ENCODE results near the gene TPBGL. TPM values are rescaled to one million over a fixed set of nuclear protein-coding genes. Genes with fewer than 3 reads are reported as not detected.

Gene TPBGL
- total and polyA plus RNA-seq, 2 of the 4 experiments (the other 2 are of a cell fraction): not detected

DNA sequence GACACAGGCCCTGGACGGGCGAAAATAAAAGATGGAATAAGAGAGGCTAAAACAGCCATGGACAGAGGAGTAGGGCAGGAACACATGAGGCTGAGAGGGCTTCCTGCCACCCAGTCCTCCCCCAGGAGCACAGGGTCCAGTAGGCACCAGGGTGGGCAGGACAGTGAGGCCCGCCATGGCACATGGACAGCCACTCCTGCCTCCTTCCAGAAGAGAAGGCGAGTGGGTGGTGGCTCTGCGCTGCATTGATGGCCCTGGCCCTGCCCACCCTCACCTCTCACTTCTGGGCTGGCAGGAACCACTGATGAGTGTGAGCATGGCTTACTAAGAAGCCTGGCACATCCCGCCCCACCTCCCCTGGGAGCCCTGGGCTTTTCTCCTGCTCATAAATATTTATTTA is 51.2 kb downstream of the TPBGL start:
- H2BK20ac ChIP-seq (ENCODE audit: low read depth, low read length): no peak overlapping the region
- DNase-seq: no peak
- no peak overlapping the region for H3K14ac ChIP-seq (replicated peaks; ENCODE audit: low read depth, low read length)
- H2BK120ac ChIP-seq (ENCODE audit: low read depth, low read length): no peak overlapping the region
- 70% methylated on average over 2 of the region's 6 CpGs; no CpG with 5 or more reads in 1 of the 2 experiments for WGBS, 2 experiments (ENCODE audit: extremely low coverage in 2 of 2, insufficient read length in 1 of 2)
- H2AFZ ChIP-seq (replicated peaks; ENCODE audit: low read length, poor library complexity): no peak overlapping the region
- H3K79me1 ChIP-seq (ENCODE audit: low read depth in 1 of 2, low read length in 2 of 2): no peaks in the 10 kb centered on the region
- intact Hi-C loops (cut with micrococcal nuclease) (no loop called here), dilution Hi-C loops (cut with HindIII; ENCODE audit: low sequenced_read_pairs, unreplicated experiment) (no loop called here), in situ Hi-C loops (cut with MboI; ENCODE audit: low sequenced_read_pairs) (loop anchor here (25.0 kb wide), 1 partner anchor 246 kb away; the partner anchor contains the start of gene GDPD5)
- no peak overlapping the region for H4K5ac ChIP-seq (ENCODE audit: low read depth, low read length)
- no peak overlapping the region for H2AK9ac ChIP-seq (replicated peaks; ENCODE audit: low read depth, low read length, poor library complexity)
- no peak overlapping the region for H3K4me2 ChIP-seq (ENCODE audit: low read depth, low read length)
- H3K56ac ChIP-seq (ENCODE audit: extremely low read depth, insufficient read depth, low read length): no peak overlapping the region
- no peak overlapping the region for H2BK5ac ChIP-seq (ENCODE audit: low read depth, low read length, poor library complexity, severe bottlenecking)
- no peak overlapping the region for H3K9ac ChIP-seq (ENCODE audit: low read depth, low read length)
- H4K20me1 ChIP-seq (ENCODE audit: insufficient read depth, low read length): peaks cover 3% of the 10 kb centered on the region; the same call in 1 of the 2 replicates
- H3K4ac ChIP-seq (ENCODE audit: low read depth, low read length): no peak overlapping the region
- peaks cover 1% of the 10 kb centered on the region; the same call in 1 of the 2 replicates for H3K27me3 ChIP-seq (ENCODE audit: control insufficient read depth, insufficient read depth, low read length)
- no peaks in the 10 kb centered on the region for H3K9me3 ChIP-seq (ENCODE audit: control insufficient read depth, insufficient read depth, low read length)
- no peak overlapping the region for H3K4me3 ChIP-seq (ENCODE audit: insufficient read depth, low read depth, low read length)
- ATAC-seq (ENCODE audit: low read depth): no peak
- no peak overlapping the region for H3K23ac ChIP-seq (ENCODE audit: low read depth, low read length)
- no peak overlapping the region for H4K8ac ChIP-seq (ENCODE audit: low read depth in 2 of 2, low read length in 2 of 2)
- ChIA-PET POLR2A (ENCODE audit: unreplicated experiment) (no interaction called here), CTCF (no interaction called here)
- H2BK15ac ChIP-seq (ENCODE audit: low read depth, low read length): no peak overlapping the region
- H2AK5ac ChIP-seq (ENCODE audit: low read depth, low read length): no peak overlapping the region
- no peak overlapping the region for H4K91ac ChIP-seq (ENCODE audit: insufficient read depth, low read depth, low read length)
- H3K4me1 ChIP-seq (ENCODE audit: control insufficient read depth, insufficient read depth, low read length): no peaks in the 10 kb centered on the region
- H3K9me1 ChIP-seq (ENCODE audit: insufficient read depth, low read length): no peaks in the 10 kb centered on the region
- H3K18ac ChIP-seq (ENCODE audit: low read depth, low read length): no peak overlapping the region
- no peak for TF ChIP-seq MXI1 (IDR thresholded peaks at IDR 0.05; ENCODE audit: borderline replicate concordance, low read depth, low read length)
- TF ChIP-seq, protein P1, sequence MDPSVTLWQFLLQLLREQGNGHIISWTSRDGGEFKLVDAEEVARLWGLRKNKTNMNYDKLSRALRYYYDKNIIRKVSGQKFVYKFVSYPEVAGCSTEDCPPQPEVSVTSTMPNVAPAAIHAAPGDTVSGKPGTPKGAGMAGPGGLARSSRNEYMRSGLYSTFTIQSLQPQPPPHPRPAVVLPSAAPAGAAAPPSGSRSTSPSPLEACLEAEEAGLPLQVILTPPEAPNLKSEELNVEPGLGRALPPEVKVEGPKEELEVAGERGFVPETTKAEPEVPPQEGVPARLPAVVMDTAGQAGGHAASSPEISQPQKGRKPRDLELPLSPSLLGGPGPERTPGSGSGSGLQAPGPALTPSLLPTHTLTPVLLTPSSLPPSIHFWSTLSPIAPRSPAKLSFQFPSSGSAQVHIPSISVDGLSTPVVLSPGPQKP (IDR thresholded peaks at IDR 0.05; ENCODE audit: borderline replicate concordance, low read depth, low read length): no peak
- no peak for TF ChIP-seq BHLHE40 (IDR thresholded peaks at IDR 0.05; ENCODE audit: low read depth, low read length)
- no peak for TF ChIP-seq MAFK (IDR thresholded peaks at IDR 0.05; ENCODE audit: low read depth, low read length)
- TF ChIP-seq RCOR1 (IDR thresholded peaks at IDR 0.05; ENCODE audit: insufficient replicate concordance, low read length): no peak
- TF ChIP-seq POLR2A (IDR thresholded peaks at IDR 0.05; ENCODE audit: low read depth, low read length): no peak
- TF ChIP-seq NFE2L2 (IDR thresholded peaks at IDR 0.05; ENCODE audit: low read depth, low read length): no peak
- TF ChIP-seq FOS (IDR thresholded peaks at IDR 0.05; ENCODE audit: low read depth, low read length): no peak
- TF ChIP-seq CHD1 (IDR thresholded peaks at IDR 0.05; ENCODE audit: low read depth, low read length): no peak
- TF ChIP-seq SMC3 (IDR thresholded peaks at IDR 0.05; ENCODE audit: low read depth, low read length): no peak
- no peak for TF ChIP-seq MAZ (IDR thresholded peaks at IDR 0.05; ENCODE audit: borderline replicate concordance, low read depth, low read length)
- H3K36me3 ChIP-seq (ENCODE audit: control insufficient read depth, insufficient read depth, low read length): peaks cover 3% of the 10 kb centered on the region; the same call in 1 of the 2 replicates
- no peak overlapping the region for H3K27ac ChIP-seq (ENCODE audit: insufficient read depth, low read length)
- no TSS peak for BruUV-seq (replicated peaks)

Data from IMR-90 (cell line).